Limb (tissue), 2 donors: ENCODE results near the gene FUBP3.

Experiments
- DNase-seq, 2 donors: peaks; one replicate each; pipeline ENCODE4 v3.0.0-alpha.2; 2016; ENCODE audit errors: extremely low spot score in 2 of 2

Gene FUBP3

GRCh38 chr9:130606887-130607600, 27.7 kb downstream of the FUBP3 start:
- no peak for DNase-seq

GRCh38 chr9:130607640-130608420, 28.5 kb downstream of the FUBP3 start:
- DNase-seq, result no peak

GRCh38 chr9:130608554-130609134, 29.3 kb downstream of the FUBP3 start:
- no peak for DNase-seq

GRCh38 chr9:130609163-130609562, 29.8 kb downstream of the FUBP3 start:
- DNase-seq, result no peak

GRCh38 chr9:130610862-130611707, 31.7 kb downstream of the FUBP3 start:
- DNase-seq, result no peak

GRCh38 chr9:130616451-130616850, 37.1 kb downstream of the FUBP3 start:
- no peak for DNase-seq

- no peak for DNase-seq
Observed at GRCh38 chr9:130623466-130623865, 44.1 kb downstream of the FUBP3 start.

- DNase-seq, result no peak
Observed at GRCh38 chr9:130624154-130624553, 44.8 kb downstream of the FUBP3 start.

- DNase-seq, result no peak
Observed at GRCh38 chr9:130626249-130626996, 47.0 kb downstream of the FUBP3 start.

GRCh38 chr9:130627051-130627450, 47.7 kb downstream of the FUBP3 start:
- no peak for DNase-seq

GRCh38 chr9:130627896-130628792, 48.8 kb downstream of the FUBP3 start:
- DNase-seq, result no peak

- DNase-seq, result no peak
Observed at GRCh38 chr9:130629443-130630070, 50.2 kb downstream of the FUBP3 start.

- DNase-seq, result no peak
Observed at GRCh38 chr9:130630071-130630450, 50.7 kb downstream of the FUBP3 start.

GRCh38 chr9:130630506-130631330, 51.3 kb downstream of the FUBP3 start:
- DNase-seq, result no peak

- DNase-seq, result no peak
Observed at GRCh38 chr9:130631331-130632080, 52.1 kb downstream of the FUBP3 start.

- no peak for DNase-seq
Observed at GRCh38 chr9:130632081-130632710, 52.8 kb downstream of the FUBP3 start.

- no peak for DNase-seq
Observed at GRCh38 chr9:130632841-130633240, 53.5 kb downstream of the FUBP3 start.
